Naive thymus-derived CD8-positive, alpha-beta T cell (primary cell): ENCODE data around the gene NAP1L4. TPM values are rescaled to one million over a fixed set of nuclear protein-coding genes. Genes with fewer than 3 reads are reported as not detected.
"Not testable (repeated sequence)": the region's sequence is repeated elsewhere in the genome, so short reads cannot be mapped to it uniquely, and the experiment has no call there.

Source experiments
- ATAC-seq, 2 donors: fragments of 150-1000 bp; cut with Tn5 transposase in 1 of 2; sonication (Bioruptor Pico), chemical (Tn5 transposase) in 1 of 2; 1 replicate in 1 of 2; 2 replicates in 1 of 2; pipeline ENCODE4 v1.10.0; 2021; ENCODE audit warnings: mild to moderate bottlenecking in 2 of 2, moderate library complexity in 2 of 2
- POLR2A ChIA-PET: fragments of 350-600 bp; sonication (Branson Sonifier 250); formaldehyde crosslinking; loops from one replicate; lab custom pipeline; 2021; ENCODE audit warnings: antibody characterized with exemption; lab: Charles Lee
- DNase-seq, 10 donors: peaks; one replicate each; pipeline versions ENCODE4 v3.0.0 to v3.0.0-alpha.2; 2020 to 2022
- H3K27ac Mint-ChIP-seq, 10 donors: one replicate each; pipeline ENCODE4 v1.8.0; 2020 to 2022; ENCODE audit warnings: mild to moderate bottlenecking in 10 of 10, mixed read lengths in 10 of 10, moderate library complexity in 4 of 10, inconsistent platforms in 1 of 10
- H3K27me3 Mint-ChIP-seq, 5 donors: one replicate each; pipeline ENCODE4 v1.8.0; 2021 to 2022; ENCODE audit warnings: mixed read lengths in 5 of 5
- H3K36me3 Mint-ChIP-seq, 3 donors: one replicate each; pipeline ENCODE4 v1.8.0; 2020 to 2022; ENCODE audit warnings: mixed read lengths in 3 of 3, mild to moderate bottlenecking in 2 of 3, inconsistent platforms in 1 of 3
- H3K4me1 Mint-ChIP-seq, 4 donors: one replicate each; pipeline ENCODE4 v1.8.0; 2021 to 2022; ENCODE audit warnings: mixed read lengths in 4 of 4
- H3K4me3 Mint-ChIP-seq, 10 donors: one replicate each; pipeline ENCODE4 v1.8.0; 2020 to 2022; ENCODE audit warnings: mild to moderate bottlenecking in 10 of 10, mixed read lengths in 10 of 10, moderate library complexity in 6 of 10, inconsistent platforms in 1 of 10
- H3K9me3 Mint-ChIP-seq, 9 donors: one replicate each; pipeline ENCODE4 v1.8.0; 2020 to 2022; ENCODE audit warnings: mixed read lengths in 9 of 9, mild to moderate bottlenecking in 3 of 9, inconsistent platforms in 1 of 9, moderate library complexity in 1 of 9
- polyA plus RNA-seq, 3 donors: library from polyadenylated mRNA; unstranded; fragments of 300-500 nt; fragmentation: Illumina TruSeq; gene quantifications; one replicate each; pipeline ENCODE4 v1.2.3, GENCODE V29; 2021
- total RNA-seq, 8 experiments: library from RNA in 2 of 8; stranded (reverse) in 2 of 8; gene quantifications; one replicate each; pipeline ENCODE4 v1.2.3 and lab custom pipeline; 2021 to 2026

NAP1L4 gene
- total and polyA plus RNA-seq, 5 experiments from 2014 or later = 169 to 471 (median 207) TPM

DNA sequence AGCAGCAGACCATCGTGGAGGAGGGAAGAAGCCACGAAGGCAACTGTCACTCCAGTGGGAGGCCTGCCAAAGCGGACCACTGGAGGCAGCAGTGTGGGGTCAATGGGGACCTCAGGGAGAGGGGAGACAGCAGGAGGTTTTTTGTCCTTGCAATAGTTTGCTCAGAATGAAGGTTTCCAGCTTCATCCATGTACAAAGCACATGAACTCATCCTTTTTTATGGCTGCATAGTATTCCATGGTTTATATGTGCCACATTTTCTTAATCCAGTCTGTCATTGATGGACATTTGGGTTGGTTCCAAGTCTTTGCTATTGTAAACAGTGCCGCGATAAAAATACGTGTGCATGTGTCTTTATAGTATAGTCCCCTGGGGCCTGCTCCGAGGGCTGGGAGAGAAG, 86.8 kb downstream of the NAP1L4 start:
- DNase-seq, ATAC-seq, POLR2A ChIA-PET, H3K27ac Mint-ChIP-seq, H3K4me3 Mint-ChIP-seq, H3K9me3 Mint-ChIP-seq, H3K27me3 Mint-ChIP-seq: not testable (repeated sequence)
- H3K36me3 Mint-ChIP-seq = peaks cover 5 to 20% (median 11%) of the 10 kb centered on the region in 3 donors
- H3K4me1 Mint-ChIP-seq = peaks cover 16 to 35% (median 23%) of the 10 kb centered on the region in 4 donors

DNA sequence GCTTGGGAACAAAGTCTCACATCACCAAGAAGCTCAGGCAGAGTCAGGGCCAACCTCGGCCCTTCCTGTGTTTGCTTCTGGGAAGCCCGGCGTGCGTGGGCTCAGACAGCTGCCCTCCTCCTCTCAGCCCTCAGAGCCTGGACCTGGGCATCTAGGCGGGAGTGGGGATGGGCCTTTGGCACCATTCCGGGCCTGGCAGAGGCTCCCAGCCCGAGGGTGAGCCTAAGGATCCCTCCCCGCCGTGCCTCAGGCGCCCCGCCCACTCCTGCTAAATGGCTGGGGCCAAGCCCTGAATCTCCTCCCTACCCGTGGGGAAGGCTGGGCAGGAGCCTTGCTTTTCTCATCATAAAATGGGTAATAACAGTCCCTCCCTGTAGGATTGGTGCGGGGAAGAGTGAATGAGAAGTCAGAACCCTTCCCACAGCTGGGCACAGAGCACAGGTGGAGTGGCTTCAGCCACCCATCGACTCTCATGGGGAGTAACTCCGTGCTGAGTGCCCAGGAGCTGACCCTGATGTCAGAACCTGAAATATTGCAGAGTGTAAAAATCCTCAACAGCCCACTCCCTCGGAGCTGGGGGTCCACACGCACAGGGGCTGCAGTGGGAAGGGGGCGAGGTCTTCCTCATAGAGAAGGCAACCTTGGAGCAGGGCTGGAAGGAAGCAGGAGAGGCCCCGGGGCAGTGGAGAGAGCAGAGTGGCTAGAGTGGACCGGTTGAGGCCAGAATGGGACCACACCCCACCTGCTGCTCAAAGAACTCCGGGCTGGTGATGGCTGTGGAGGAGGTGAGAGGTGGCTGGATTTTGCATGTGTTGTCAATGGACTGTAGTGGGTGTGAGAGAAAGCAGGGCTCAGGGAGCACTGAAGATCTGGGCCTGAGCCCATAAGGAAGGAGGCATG, 87.7 kb downstream of the NAP1L4 start:
- H3K4me3 Mint-ChIP-seq = peak overlapping the region in 4 of 10 donors; percentile 2 to 72 (median 40)

GRCh38 chr11:2903672-2904011, 88.5 kb downstream of the NAP1L4 start:
- no peak for DNase-seq
- POLR2A ChIA-PET = interaction anchor here (1.1 to 3.3 kb wide), 2 partner anchors 12 to 13 kb away, joined by 3 to 27 read pairs; no protein-coding TSS in a partner anchor
- peaks cover 0 to 3% (median 0%) of the 10 kb centered on the region in 5 donors for H3K27me3 Mint-ChIP-seq
- ATAC-seq = no peak
- H3K4me1 Mint-ChIP-seq = peaks cover 26 to 49% (median 38%) of the 10 kb centered on the region in 4 donors
- no peaks in the 10 kb centered on the region for H3K9me3 Mint-ChIP-seq
- peak overlapping the region in 7 of 10 donors; percentile 15 to 84 (median 59) for H3K27ac Mint-ChIP-seq
- H3K36me3 Mint-ChIP-seq = peaks cover 5 to 20% (median 11%) of the 10 kb centered on the region in 3 donors
- peak overlapping the region; percentile 22 to 81 (median 70) for H3K4me3 Mint-ChIP-seq

More for the DNA sequence above, 87.7 kb downstream of the NAP1L4 start:
- H3K27me3 Mint-ChIP-seq = peaks cover 0 to 3% (median 0%) of the 10 kb centered on the region in 5 donors
- peak overlapping the region in 4 of 10 donors; percentile 15 to 59 (median 33) for H3K27ac Mint-ChIP-seq
- no peak for ATAC-seq
- H3K9me3 Mint-ChIP-seq = no peaks in the 10 kb centered on the region
- H3K36me3 Mint-ChIP-seq = peaks cover 5 to 20% (median 11%) of the 10 kb centered on the region in 3 donors
- POLR2A ChIA-PET = interaction anchor here (0.5 kb wide), 1 partner anchor 22 kb away, joined by 3 read pairs; no protein-coding TSS in a partner anchor
- peaks cover 20 to 42% (median 31%) of the 10 kb centered on the region in 4 donors for H3K4me1 Mint-ChIP-seq
- DNase-seq = no peak

- Mint-ChIP-seq H3K36me3 (peaks cover 5 to 20% (median 11%) of the 10 kb centered on the region in 3 donors), H3K9me3 (no peaks in the 10 kb centered on the region), H3K4me1 (peaks cover 32 to 56% (median 45%) of the 10 kb centered on the region in 4 donors), H3K4me3 (peak overlapping the region; percentile 61 to 87 (median 72)), H3K27me3 (peaks cover 0 to 3% (median 0%) of the 10 kb centered on the region in 5 donors), H3K27ac (peak overlapping the region in 8 of 10 donors; percentile 9 to 74 (median 44))
- no peak for DNase-seq
- no peak for ATAC-seq
- POLR2A ChIA-PET = interaction anchor here (0.7 to 3.3 kb wide), 7 partner anchors 10 to 65 kb away, joined by 3 to 27 read pairs (median 5); partner anchors contain the start of genes CDKN1C and PHLDA2
Observed at GRCh38 chr11:2902784-2903671, 89.1 kb downstream of the NAP1L4 start.

- Mint-ChIP-seq H3K9me3 (no peaks in the 10 kb centered on the region), H3K27ac (peak overlapping the region; percentile 13 to 91 (median 70)), H3K36me3 (peaks cover 5 to 18% (median 11%) of the 10 kb centered on the region in 3 donors), H3K4me1 (peaks cover 35 to 61% (median 49%) of the 10 kb centered on the region in 4 donors), H3K27me3 (no peaks in the 10 kb centered on the region), H3K4me3 (peak overlapping the region; percentile 44 to 87 (median 73))
- POLR2A ChIA-PET = interaction anchor here (0.7 to 3.3 kb wide), 9 partner anchors 10 to 452 kb away, joined by 3 to 27 read pairs (median 4); partner anchors contain the start of genes CDKN1C and PHLDA2
- peak; percentile 72 to 92 (median 78) for DNase-seq
- peak; percentile 80 to 90 for ATAC-seq
Observed at GRCh38 chr11:2901854-2902783, 90.0 kb downstream of the NAP1L4 start.

DNA sequence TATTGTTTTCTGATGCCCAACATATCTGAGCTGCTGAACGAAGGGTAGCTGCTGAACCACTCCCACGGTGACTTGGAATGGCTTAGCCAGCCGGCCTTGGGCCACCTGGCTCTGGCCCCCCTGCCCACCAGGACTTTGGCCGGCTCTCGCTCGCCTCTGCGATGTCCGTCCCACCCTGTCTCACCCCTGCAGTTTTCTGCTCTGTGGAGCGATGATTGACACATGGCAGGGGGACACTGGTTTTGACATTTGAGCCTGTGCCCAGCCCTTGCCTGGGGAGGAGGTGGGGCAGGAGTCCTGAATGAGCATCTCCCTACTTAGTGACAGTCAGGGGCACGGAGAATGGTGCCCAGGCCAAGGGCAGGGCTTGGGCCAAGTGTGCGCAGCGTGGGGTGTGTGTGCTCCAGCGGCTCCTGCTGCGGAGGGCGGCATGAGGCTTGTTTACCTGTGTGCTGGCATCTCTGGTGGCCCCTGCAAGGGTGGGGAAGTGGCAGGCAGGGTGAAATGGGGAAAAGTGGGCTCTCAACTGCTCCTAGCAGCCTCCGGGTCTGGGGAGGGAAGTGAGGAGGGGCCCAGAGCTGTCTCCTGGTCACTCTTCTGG, 90.8 kb downstream of the NAP1L4 start:
- peak overlapping the region in 9 of 10 donors; percentile 5 to 91 (median 74) for H3K27ac Mint-ChIP-seq
- no peak for DNase-seq
- peak overlapping the region; percentile 60 to 80 (median 71) for H3K4me3 Mint-ChIP-seq
- peaks cover 35 to 61% (median 50%) of the 10 kb centered on the region in 4 donors for H3K4me1 Mint-ChIP-seq
- peaks cover 5 to 16% (median 11%) of the 10 kb centered on the region in 3 donors for H3K36me3 Mint-ChIP-seq
- ATAC-seq = peak in 1 of 2 donors; percentile 5
- POLR2A ChIA-PET = interaction anchor here (0.6 to 3.3 kb wide), 5 partner anchors 9 to 938 kb away, joined by 3 to 27 read pairs (median 3); no protein-coding TSS in a partner anchor
- no peaks in the 10 kb centered on the region for H3K27me3 Mint-ChIP-seq
- no peaks in the 10 kb centered on the region for H3K9me3 Mint-ChIP-seq

GRCh38 chr11:2899080-2899783, 92.9 kb downstream of the NAP1L4 start:
- Mint-ChIP-seq H3K9me3 (no peaks in the 10 kb centered on the region), H3K4me3 (peak overlapping the region in 8 of 10 donors; percentile 36 to 92 (median 81)), H3K27ac (peak overlapping the region; percentile 70 to 97 (median 92)), H3K36me3 (no peaks in the 10 kb centered on the region), H3K4me1 (peaks cover 26 to 52% (median 49%) of the 10 kb centered on the region in 4 donors), H3K27me3 (no peaks in the 10 kb centered on the region)
- DNase-seq (no peak), ATAC-seq (no peak)
- POLR2A ChIA-PET = interaction anchor here (0.7 to 1.8 kb wide), 4 partner anchors 11 to 116 kb away, joined by 3 to 6 read pairs (median 3); no protein-coding TSS in a partner anchor

GRCh38 chr11:2898366-2899079, 93.6 kb downstream of the NAP1L4 start:
- Mint-ChIP-seq H3K27me3 (no peaks in the 10 kb centered on the region), H3K4me1 (peaks cover 22 to 49% (median 47%) of the 10 kb centered on the region in 4 donors), H3K9me3 (no peaks in the 10 kb centered on the region), H3K36me3 (no peaks in the 10 kb centered on the region), H3K4me3 (peak overlapping the region; percentile 28 to 92 (median 81)), H3K27ac (peak overlapping the region; percentile 88 to 97 (median 94))
- POLR2A ChIA-PET = interaction anchor here (0.7 to 1.8 kb wide), 5 partner anchors 11 to 116 kb away, joined by 3 to 6 read pairs (median 3); no protein-coding TSS in a partner anchor
- DNase-seq (peak in 5 of 10 donors; percentile 15 to 72 (median 42)), ATAC-seq (peak; percentile 51 to 63)

- peak overlapping the region in 2 of 10 donors; percentile 53 to 57 for H3K27ac Mint-ChIP-seq
- no peaks in the 10 kb centered on the region for H3K9me3 Mint-ChIP-seq
- no peak for DNase-seq
- no peak for ATAC-seq
- no peaks in the 10 kb centered on the region for H3K27me3 Mint-ChIP-seq
- H3K4me1 Mint-ChIP-seq = peaks cover 26 to 53% (median 51%) of the 10 kb centered on the region in 4 donors
- no peaks in the 10 kb centered on the region for H3K36me3 Mint-ChIP-seq
- POLR2A ChIA-PET = no interaction called here
- no peak overlapping the region for H3K4me3 Mint-ChIP-seq
Observed at GRCh38 chr11:2897048-2897447, 95.1 kb downstream of the NAP1L4 start.

DNA sequence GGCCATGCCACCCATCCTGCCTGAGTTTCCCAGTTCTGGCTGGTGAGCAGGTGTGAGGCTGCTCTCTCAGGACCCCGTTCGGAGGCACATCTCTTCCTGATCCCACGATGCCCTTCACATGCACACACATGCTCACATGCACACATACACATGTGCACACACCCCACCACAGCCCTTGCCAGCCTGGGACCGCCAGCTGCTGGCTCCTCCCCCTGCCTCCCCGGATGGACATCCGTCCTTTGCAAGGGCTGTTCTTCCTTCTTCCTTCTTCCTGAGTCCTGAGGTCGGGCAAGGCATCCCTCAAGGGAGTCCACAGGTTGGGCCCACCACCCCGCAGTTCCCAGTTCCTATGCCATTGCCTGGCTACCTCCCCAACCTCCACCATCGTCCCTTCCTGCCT, 96.1 kb downstream of the NAP1L4 start:
- no peak for DNase-seq
- ATAC-seq = no peak
- Mint-ChIP-seq H3K4me1 (peaks cover 32 to 57% (median 55%) of the 10 kb centered on the region in 4 donors), H3K27ac (peak overlapping the region in 7 of 10 donors; percentile 15 to 75 (median 60)), H3K4me3 (no peak overlapping the region), H3K27me3 (no peaks in the 10 kb centered on the region), H3K36me3 (no peaks in the 10 kb centered on the region), H3K9me3 (no peaks in the 10 kb centered on the region)
- POLR2A ChIA-PET = no interaction called here
